Measurements from ENCODE around the gene SEMA7A.

Gene SEMA7A

DNA sequence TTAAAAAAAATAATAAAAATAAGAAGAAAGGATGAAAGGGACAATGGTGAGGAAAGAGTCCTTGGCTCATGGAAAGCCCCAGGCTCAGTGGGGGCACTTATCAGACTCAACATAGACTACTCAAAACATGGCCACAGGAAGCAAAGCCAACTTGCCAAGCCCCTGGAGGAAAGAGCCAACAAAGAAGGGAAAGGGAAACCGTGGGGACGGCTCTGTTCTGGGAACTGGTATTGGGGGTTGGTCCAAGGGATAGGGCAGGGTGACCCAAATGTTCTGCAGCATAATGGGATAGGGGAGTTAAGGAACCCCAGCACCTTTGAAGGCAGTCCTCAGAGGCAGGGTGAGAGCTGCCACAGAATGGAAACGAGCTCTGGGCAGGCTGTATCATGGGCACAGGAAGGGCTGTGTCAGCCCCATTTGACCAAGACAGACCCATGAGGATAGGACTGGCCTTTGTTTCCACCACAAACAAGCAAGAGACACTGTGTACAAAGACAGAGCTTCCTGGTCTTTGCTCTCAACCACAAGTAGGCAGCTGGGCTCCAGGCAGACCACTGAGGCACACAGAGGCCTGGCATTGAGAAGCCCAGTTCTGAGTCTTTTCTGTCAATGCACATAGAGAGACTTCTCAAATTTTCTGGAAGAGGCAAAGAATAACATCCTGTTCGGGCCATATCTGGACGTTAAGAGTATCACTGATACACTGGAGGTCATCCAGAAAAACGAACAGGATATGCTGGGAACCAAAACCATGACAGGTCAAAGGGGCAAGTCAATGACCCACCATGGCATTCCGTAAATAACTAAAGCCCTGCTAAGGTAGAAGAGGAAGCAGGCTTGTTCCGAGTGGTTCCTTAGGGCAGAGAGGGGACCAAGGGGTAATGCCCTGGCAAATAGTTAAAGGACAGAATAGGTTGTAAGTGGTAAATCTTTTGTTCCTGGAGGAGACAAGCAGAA, 10.6 kb upstream of the SEMA7A start:
- H3K27ac ChIP-seq (ENCODE audit: low read depth, low read length, poor library complexity, severe bottlenecking), result no peak overlapping the region
- no peaks in the 10 kb centered on the region for H3K79me2 ChIP-seq (ENCODE audit: insufficient read depth, low read length)
- no peaks in the 10 kb centered on the region for H3K27me3 ChIP-seq (ENCODE audit: insufficient read depth, low read length)
- H4K20me1 ChIP-seq (ENCODE audit: insufficient read depth, low read length), result no peaks in the 10 kb centered on the region
- no peaks in the 10 kb centered on the region for H3K9me2 ChIP-seq (ENCODE audit: low read depth, low read length)
- TF ChIP-seq EZH2 (IDR thresholded peaks at IDR 0.05; ENCODE audit: borderline replicate concordance, low read length), result no peak
- TF ChIP-seq, protein P1, sequence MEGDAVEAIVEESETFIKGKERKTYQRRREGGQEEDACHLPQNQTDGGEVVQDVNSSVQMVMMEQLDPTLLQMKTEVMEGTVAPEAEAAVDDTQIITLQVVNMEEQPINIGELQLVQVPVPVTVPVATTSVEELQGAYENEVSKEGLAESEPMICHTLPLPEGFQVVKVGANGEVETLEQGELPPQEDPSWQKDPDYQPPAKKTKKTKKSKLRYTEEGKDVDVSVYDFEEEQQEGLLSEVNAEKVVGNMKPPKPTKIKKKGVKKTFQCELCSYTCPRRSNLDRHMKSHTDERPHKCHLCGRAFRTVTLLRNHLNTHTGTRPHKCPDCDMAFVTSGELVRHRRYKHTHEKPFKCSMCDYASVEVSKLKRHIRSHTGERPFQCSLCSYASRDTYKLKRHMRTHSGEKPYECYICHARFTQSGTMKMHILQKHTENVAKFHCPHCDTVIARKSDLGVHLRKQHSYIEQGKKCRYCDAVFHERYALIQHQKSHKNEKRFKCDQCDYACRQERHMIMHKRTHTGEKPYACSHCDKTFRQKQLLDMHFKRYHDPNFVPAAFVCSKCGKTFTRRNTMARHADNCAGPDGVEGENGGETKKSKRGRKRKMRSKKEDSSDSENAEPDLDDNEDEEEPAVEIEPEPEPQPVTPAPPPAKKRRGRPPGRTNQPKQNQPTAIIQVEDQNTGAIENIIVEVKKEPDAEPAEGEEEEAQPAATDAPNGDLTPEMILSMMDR (IDR thresholded peaks at IDR 0.05; ENCODE audit: low read length), result no peak
- H3K4me3 ChIP-seq (ENCODE audit: low read depth, low read length, poor library complexity, severe bottlenecking), result no peak overlapping the region
- H3K4me2 ChIP-seq (ENCODE audit: low read length), result no peak overlapping the region
- no peak overlapping the region for H2AFZ ChIP-seq (ENCODE audit: low read length)
- no peaks in the 10 kb centered on the region for H3F3A ChIP-seq (ENCODE audit: insufficient read depth, low read length)
- no peaks in the 10 kb centered on the region for H3K9me3 ChIP-seq (ENCODE audit: low read length)
- H3K36me3 ChIP-seq (ENCODE audit: insufficient read depth, low read length), result peaks cover 48% of the 10 kb centered on the region
- H3K4me1 ChIP-seq (ENCODE audit: insufficient read depth, low read length, severe bottlenecking), result no peaks in the 10 kb centered on the region
- H3K9ac ChIP-seq (ENCODE audit: low read length), result no peak overlapping the region

DNA sequence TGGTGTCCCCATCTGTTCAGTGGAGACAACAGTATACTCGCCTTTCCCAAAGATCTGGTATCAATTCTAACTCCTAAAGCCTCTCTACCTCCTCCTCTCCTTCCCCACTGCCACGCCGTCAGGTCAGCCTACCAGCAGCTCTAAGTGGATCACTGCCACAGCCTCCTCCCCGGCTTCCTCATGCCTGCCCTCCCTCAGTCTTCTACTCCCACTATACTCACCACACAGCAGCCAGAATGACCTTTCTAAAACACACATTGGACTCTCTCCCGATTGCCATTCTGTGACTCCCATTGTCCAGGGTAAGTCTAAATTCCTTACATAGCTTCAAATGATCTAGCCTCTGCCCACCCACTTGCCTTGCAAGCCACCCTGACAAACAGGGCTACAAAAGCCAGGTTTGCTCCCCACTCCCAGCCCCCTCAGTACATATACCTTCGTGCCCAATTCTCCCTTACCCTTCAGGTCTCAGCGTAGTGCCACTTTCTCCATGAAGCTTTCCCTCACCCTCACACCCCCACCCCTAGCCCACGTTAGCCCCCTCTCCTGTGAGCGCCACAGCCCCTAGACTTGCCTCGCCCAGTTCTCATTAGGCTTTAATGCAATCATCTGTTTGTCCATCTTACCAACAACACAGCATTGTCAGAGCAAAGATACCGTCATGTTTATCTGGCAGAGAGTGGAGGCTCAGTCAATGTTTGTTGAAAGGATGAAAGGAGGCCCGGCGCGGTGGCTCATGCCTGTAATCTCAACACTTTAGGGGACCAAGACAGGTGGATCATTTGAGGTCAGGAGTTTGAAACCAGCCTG, 9.5 kb upstream of the SEMA7A start:
- no peak overlapping the region for H3K4me2 ChIP-seq (ENCODE audit: low read length)

DNA sequence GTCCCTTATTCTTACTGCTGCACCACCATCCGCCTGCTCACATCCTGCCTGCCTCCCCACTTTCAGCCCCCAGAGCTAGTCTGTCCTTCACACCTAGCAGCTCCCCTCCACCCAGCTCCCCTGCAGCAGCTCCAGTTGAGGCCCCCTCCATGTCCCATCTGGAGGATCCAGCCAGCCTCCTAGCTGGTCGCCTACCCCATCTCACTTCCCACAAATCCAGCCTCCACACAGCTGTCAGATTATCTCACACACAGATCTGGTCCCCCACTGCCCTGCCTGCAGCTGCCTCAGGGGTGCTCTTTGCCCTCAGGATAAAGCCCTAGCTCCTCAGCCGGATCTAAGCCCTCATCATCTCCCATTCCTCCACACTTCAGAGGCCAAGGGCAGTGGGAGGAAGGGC, 8.8 kb upstream of the SEMA7A start:
- Histone ChIP-seq H3K36me3 (ENCODE audit: insufficient read depth, low read length) (peaks cover 30% of the 10 kb centered on the region), H2AFZ (ENCODE audit: low read length) (no peak overlapping the region), H3K79me2 (ENCODE audit: insufficient read depth, low read length) (no peaks in the 10 kb centered on the region), H3K4me3 (ENCODE audit: low read depth, low read length, poor library complexity, severe bottlenecking) (no peak overlapping the region), H3K27ac (ENCODE audit: low read depth, low read length, poor library complexity, severe bottlenecking) (no peak overlapping the region), H3K9me2 (ENCODE audit: low read depth, low read length) (no peaks in the 10 kb centered on the region), H3K4me2 (ENCODE audit: low read length) (no peak overlapping the region), H4K20me1 (ENCODE audit: insufficient read depth, low read length) (no peaks in the 10 kb centered on the region), H3F3A (ENCODE audit: insufficient read depth, low read length) (no peaks in the 10 kb centered on the region), H3K9me3 (ENCODE audit: low read length) (no peaks in the 10 kb centered on the region), H3K4me1 (ENCODE audit: insufficient read depth, low read length, severe bottlenecking) (no peaks in the 10 kb centered on the region), H3K9ac (ENCODE audit: low read length) (no peak overlapping the region), H3K27me3 (ENCODE audit: insufficient read depth, low read length) (no peaks in the 10 kb centered on the region)
- TF ChIP-seq, protein P1 (IDR thresholded peaks at IDR 0.05; ENCODE audit: low read length), result no peak
- no peak for TF ChIP-seq EZH2 (IDR thresholded peaks at IDR 0.05; ENCODE audit: borderline replicate concordance, low read length)

More for the DNA sequence above, 9.5 kb upstream of the SEMA7A start:
- H3K9me2 ChIP-seq (ENCODE audit: low read depth, low read length), result no peaks in the 10 kb centered on the region
- H2AFZ ChIP-seq (ENCODE audit: low read length), result no peak overlapping the region
- H4K20me1 ChIP-seq (ENCODE audit: insufficient read depth, low read length), result no peaks in the 10 kb centered on the region
- no peak for TF ChIP-seq EZH2 (IDR thresholded peaks at IDR 0.05; ENCODE audit: borderline replicate concordance, low read length)
- TF ChIP-seq, protein P1 (IDR thresholded peaks at IDR 0.05; ENCODE audit: low read length), result no peak
- peaks cover 37% of the 10 kb centered on the region for H3K36me3 ChIP-seq (ENCODE audit: insufficient read depth, low read length)
- no peaks in the 10 kb centered on the region for H3K79me2 ChIP-seq (ENCODE audit: insufficient read depth, low read length)
- H3F3A ChIP-seq (ENCODE audit: insufficient read depth, low read length), result no peaks in the 10 kb centered on the region
- no peaks in the 10 kb centered on the region for H3K27me3 ChIP-seq (ENCODE audit: insufficient read depth, low read length)
- no peak overlapping the region for H3K27ac ChIP-seq (ENCODE audit: low read depth, low read length, poor library complexity, severe bottlenecking)
- no peaks in the 10 kb centered on the region for H3K9me3 ChIP-seq (ENCODE audit: low read length)
- no peaks in the 10 kb centered on the region for H3K4me1 ChIP-seq (ENCODE audit: insufficient read depth, low read length, severe bottlenecking)
- H3K9ac ChIP-seq (ENCODE audit: low read length), result no peak overlapping the region
- H3K4me3 ChIP-seq (ENCODE audit: low read depth, low read length, poor library complexity, severe bottlenecking), result no peak overlapping the region
